Natural killer cell treated with Interleukin-12 subunit alpha and Interleukin-12 subunit beta and Interleukin-15 and Interleukin-18, amount 100 ng/mL, for 72 hours (primary cell): ENCODE measurements around the gene ENTPD1. TPM values are rescaled to one million over a fixed set of nuclear protein-coding genes. Genes with fewer than 3 reads are reported as not detected.
"Not testable (repeated sequence)": the region's sequence is repeated elsewhere in the genome, so short reads cannot be mapped to it uniquely, and the experiment has no call there.

Experiments
- ATAC-seq, 2 donors: fragments of 150-1000 bp; cut with Tn5 transposase in 1 of 2; sonication (Bioruptor Pico), chemical (Tn5 transposase) in 1 of 2; 2 replicates each; pipeline ENCODE4 v1.10.0; 2021
- DNase-seq: peaks from one replicate; pipeline ENCODE4 v3.0.0; 2022; ENCODE audit warnings: low spot score
- H3K27ac Mint-ChIP-seq, 2 donors: 1 replicate in 1 of 2; 2 replicates in 1 of 2; pipeline ENCODE4 v1.8.0; 2022; ENCODE audit warnings: mixed read lengths in 2 of 2, mild to moderate bottlenecking in 1 of 2, moderate library complexity in 1 of 2
- H3K27me3 Mint-ChIP-seq, 2 donors: 1 replicate in 1 of 2; 2 replicates in 1 of 2; pipeline ENCODE4 v1.8.0; 2022; ENCODE audit warnings: mixed read lengths in 2 of 2
- H3K36me3 Mint-ChIP-seq: one replicate; pipeline ENCODE4 v1.8.0; 2022; ENCODE audit warnings: mixed read lengths
- H3K4me1 Mint-ChIP-seq, 2 donors: 1 replicate in 1 of 2; 2 replicates in 1 of 2; pipeline ENCODE4 v1.8.0; 2022; ENCODE audit warnings: low read depth in 2 of 2, mixed read lengths in 2 of 2, mild to moderate bottlenecking in 1 of 2
- H3K4me3 Mint-ChIP-seq: one replicate; pipeline ENCODE4 v1.8.0; 2022; ENCODE audit warnings: mixed read lengths
- H3K9me3 Mint-ChIP-seq: 2 replicates; pipeline ENCODE4 v1.8.0; 2022; ENCODE audit warnings: mixed read lengths
- total RNA-seq, 2 donors: library from RNA; stranded (reverse); gene quantifications; one replicate each; pipeline ENCODE4 v1.2.3, GENCODE V29; 2022

ENTPD1 gene
- total RNA-seq, 2 donors from 2014 or later, result 56.4 to 111 TPM

DNA sequence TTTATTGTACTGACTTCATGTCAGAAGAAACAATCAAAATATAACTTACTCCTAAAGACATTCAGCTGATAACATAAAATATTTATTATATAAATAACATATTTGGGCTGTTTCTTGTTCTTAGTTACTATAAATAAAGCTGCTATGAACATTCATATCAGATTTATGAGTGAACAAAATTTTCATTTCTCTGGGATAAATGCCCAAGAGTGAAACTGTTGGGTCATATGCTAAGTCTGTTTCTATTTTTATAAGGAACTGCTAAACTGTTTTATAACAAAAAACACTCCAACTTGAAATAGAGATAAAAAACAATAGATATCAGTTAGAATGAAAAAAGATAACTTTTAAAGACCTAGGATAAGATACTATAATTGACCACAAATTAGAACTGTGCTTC, 125.4 kb downstream of the ENTPD1 start:
- Mint-ChIP-seq H3K4me1 (peaks cover 0 to 5% of the 10 kb centered on the region in 2 donors), H3K27me3 (no peaks in the 10 kb centered on the region), H3K4me3 (no peak overlapping the region), H3K9me3 (no peaks in the 10 kb centered on the region), H3K27ac (no peak overlapping the region), H3K36me3 (no peaks in the 10 kb centered on the region)
- ATAC-seq (no peak), DNase-seq (no peak)

GRCh38 chr10:95889830-95890229, 133.9 kb downstream of the ENTPD1 start:
- Mint-ChIP-seq H3K9me3 (no peaks in the 10 kb centered on the region), H3K4me1 (peaks cover 4 to 5% of the 10 kb centered on the region in 2 donors), H3K4me3 (no peak overlapping the region), H3K27ac (no peak overlapping the region), H3K36me3 (peaks cover 23% of the 10 kb centered on the region), H3K27me3 (no peaks in the 10 kb centered on the region)
- DNase-seq (no peak), ATAC-seq (no peak)

DNA sequence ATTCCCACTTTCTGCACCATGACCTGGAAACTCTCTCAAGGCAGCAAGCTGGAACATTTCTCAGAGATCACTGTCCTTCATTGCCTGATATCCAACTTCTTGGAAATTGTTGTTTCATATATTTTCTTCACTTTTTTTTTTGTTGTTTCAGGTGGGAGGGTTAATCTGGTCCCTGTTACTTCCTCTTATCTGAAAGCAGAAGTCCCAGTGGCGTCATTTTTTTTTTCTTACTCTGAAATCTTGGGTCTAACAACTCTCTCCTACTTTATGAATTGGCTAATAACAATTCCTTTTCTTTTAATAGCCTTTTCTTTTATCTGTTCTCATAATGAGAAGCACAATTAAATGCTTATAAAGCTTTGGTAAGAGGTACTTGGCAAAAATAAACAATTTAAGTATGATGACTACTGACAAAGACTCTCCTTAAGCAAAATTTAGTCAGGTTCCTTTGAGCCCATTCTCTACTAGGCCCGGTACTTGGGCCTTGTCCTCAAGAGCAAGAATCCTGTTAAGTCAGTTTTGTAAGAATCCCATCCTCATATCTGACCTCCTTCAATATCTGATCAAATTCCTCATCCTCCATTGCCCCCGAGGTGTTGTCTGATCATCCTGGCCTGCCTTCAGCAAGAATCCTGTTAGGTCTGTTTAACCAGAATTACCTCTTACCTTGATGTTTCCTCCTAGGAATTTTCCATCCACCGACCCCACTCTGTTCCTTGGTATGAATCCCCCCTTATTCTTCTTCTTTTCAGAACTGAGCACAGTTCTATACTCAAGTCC, 140.3 kb downstream of the ENTPD1 start:
- no peak for DNase-seq
- Mint-ChIP-seq H3K4me1 (no peaks in the 10 kb centered on the region), H3K27me3 (no peaks in the 10 kb centered on the region), H3K27ac (no peak overlapping the region), H3K36me3 (peaks cover 33% of the 10 kb centered on the region), H3K4me3 (no peak overlapping the region), H3K9me3 (no peaks in the 10 kb centered on the region)
- ATAC-seq, result no peak

DNA sequence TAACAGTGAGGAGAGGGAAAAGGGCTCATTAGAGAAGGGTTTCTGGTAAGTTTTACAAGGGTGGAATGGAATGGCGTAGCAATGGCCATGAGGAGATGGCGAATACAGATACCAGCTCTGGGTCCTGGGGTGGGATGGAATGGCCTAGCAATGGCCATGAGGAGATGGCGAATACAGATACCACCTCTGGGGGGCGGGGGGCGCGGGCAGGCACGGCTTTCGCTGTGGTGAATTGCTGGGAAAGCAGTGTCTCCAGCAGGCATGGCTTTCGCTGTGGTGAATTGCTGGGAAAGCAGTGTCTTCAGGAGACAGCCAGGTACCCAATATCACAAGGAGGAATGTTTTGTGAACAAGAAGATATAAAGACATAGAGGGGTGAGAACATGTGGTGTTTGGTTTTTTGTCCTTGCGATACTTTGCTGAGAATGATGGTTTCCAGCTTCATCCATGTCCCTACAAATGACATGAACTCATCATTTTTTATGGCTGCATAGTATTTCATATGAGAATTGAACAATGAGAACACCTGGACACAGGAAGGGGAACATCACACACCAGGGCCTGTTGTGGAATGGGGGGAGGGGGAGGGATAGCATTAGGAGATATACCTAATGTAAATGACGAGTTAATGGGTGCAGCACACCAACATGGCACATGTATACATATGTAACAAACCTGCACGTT, 150.1 kb downstream of the ENTPD1 start:
- H3K27me3 Mint-ChIP-seq, H3K36me3 Mint-ChIP-seq, DNase-seq, ATAC-seq, H3K9me3 Mint-ChIP-seq, H3K27ac Mint-ChIP-seq: not testable (repeated sequence)
- peaks cover 9 to 12% of the 10 kb centered on the region in 2 donors for H3K4me1 Mint-ChIP-seq
- peak overlapping the region; percentile 80 for H3K4me3 Mint-ChIP-seq

DNA sequence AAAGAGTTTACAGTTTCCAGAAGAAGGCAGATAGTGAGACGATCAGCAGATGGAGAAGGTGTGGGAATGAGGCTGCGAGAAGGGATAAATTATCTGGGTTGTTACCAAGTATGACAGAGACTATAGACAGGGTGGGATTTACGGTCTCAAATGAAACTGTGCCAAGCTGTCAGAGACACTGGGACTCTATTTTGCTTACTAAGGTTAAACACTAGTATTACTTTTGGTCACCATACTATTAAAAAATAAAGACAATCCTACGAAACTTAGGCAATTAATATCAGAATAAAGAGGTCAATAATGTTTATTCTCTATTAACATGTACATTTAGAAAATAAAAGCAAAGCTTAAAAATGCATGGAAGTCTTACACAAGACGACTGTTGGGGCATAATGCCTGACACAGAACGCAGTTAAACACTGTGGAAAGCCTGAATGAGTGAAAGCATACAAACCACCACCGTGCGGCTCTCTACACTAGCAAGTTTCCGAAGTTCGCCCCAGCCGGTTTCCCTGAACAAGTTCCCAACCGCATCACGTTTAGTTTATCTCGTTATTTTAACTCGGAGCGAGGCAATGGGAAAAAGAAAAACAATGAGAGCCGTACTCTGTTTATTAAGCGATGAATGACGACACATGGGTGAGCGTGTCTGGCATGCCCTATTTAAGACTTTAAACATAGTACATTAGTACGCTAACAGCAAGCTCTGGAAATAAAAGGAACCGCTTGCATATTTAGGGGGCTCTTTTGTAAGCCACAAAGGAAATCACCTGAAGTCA, 150.9 kb downstream of the ENTPD1 start:
- Mint-ChIP-seq H3K4me3 (peak overlapping the region; percentile 80), H3K9me3 (no peaks in the 10 kb centered on the region), H3K4me1 (peaks cover 9 to 12% of the 10 kb centered on the region in 2 donors), H3K27me3 (peaks cover 6 to 7% of the 10 kb centered on the region in 2 donors), H3K36me3 (no peaks in the 10 kb centered on the region), H3K27ac (peak overlapping the region in 1 of 2 donors; percentile 67)
- peak; percentile 63 for DNase-seq
- ATAC-seq, result peak; percentile 49 to 55

GRCh38 chr10:95907456-95908253, 151.7 kb downstream of the ENTPD1 start, which contains the start of gene CC2D2B:
Gene CC2D2B (plus strand): TSS chr10:95907975. CDS start chr10:95911324, 3,349 bp downstream.
- ATAC-seq (peak; percentile 96), DNase-seq (peak; percentile 81)
- H3K4me1 Mint-ChIP-seq, result peaks cover 9 to 12% of the 10 kb centered on the region in 2 donors
- no peaks in the 10 kb centered on the region for H3K9me3 Mint-ChIP-seq
- H3K27ac Mint-ChIP-seq, result peak within 1 kb of the TSS; percentile 63 to 67
- H3K36me3 Mint-ChIP-seq, result no peaks in the 10 kb centered on the region
- H3K4me3 Mint-ChIP-seq, result peak within 1 kb of the TSS; percentile 80
- H3K27me3 Mint-ChIP-seq, result peaks cover 7 to 13% of the 10 kb centered on the region in 2 donors

DNA sequence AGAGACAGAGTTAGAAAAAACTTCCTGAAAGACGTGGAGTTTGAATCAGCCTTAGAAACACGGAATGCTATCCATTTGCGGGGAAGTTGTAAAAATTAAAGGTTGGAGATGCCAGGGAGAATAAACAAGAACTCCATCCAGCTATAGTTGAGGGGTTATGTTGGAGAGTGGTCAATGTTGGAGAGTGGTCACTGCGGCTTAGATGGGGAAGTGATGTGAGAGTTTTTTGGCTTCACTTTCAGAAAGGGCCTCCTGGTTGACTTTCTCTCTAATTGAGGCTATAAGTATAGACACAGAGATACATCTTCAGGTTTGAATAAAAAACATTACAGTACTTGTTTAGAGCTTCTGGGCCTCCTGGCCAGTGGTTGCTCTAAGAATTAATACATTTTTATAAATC, 152.5 kb downstream of the ENTPD1 start:
- Mint-ChIP-seq H3K4me1 (peaks cover 9 to 12% of the 10 kb centered on the region in 2 donors), H3K36me3 (no peaks in the 10 kb centered on the region), H3K27me3 (peaks cover 13 to 19% of the 10 kb centered on the region in 2 donors), H3K4me3 (peak overlapping the region; percentile 80), H3K27ac (no peak overlapping the region), H3K9me3 (no peaks in the 10 kb centered on the region)
- DNase-seq (no peak), ATAC-seq (no peak)

- H3K27me3 Mint-ChIP-seq, result peaks cover 24 to 30% of the 10 kb centered on the region in 2 donors
- H3K36me3 Mint-ChIP-seq, result no peaks in the 10 kb centered on the region
- ATAC-seq (no peak), DNase-seq (no peak)
- no peaks in the 10 kb centered on the region for H3K9me3 Mint-ChIP-seq
- peaks cover 9 to 12% of the 10 kb centered on the region in 2 donors for H3K4me1 Mint-ChIP-seq
- no peak overlapping the region for H3K27ac Mint-ChIP-seq
- H3K4me3 Mint-ChIP-seq, result no peak overlapping the region
Observed at GRCh38 chr10:95909561-95909960, 153.6 kb downstream of the ENTPD1 start.

GRCh38 chr10:95916039-95916438, 160.1 kb downstream of the ENTPD1 start:
- H3K27me3 Mint-ChIP-seq, result peaks cover 32 to 62% of the 10 kb centered on the region in 2 donors
- not testable (repeated sequence) for H3K36me3 Mint-ChIP-seq, DNase-seq, H3K9me3 Mint-ChIP-seq, ATAC-seq, H3K4me1 Mint-ChIP-seq, H3K4me3 Mint-ChIP-seq, H3K27ac Mint-ChIP-seq

Other genes starting within 250 kb of the ENTPD1 start
- gene SORBS1, start 194.8 kb upstream of the ENTPD1 start, total RNA-seq, result 1 to 10 TPM; 1.4 to 1.6 TPM
- gene ALDH18A1, start 99.5 kb upstream of the ENTPD1 start, total RNA-seq, result 10 to 100 TPM; 87.0 to 91.1 TPM
- 10 to 100 TPM; 17.5 to 52.0 TPM for gene TCTN3, start 62.2 kb upstream of the ENTPD1 start, total RNA-seq
- gene CC2D2B, start 151.8 kb downstream of the ENTPD1 start, total RNA-seq, result 1 to 10 TPM in 1 of 2 donors, under 1 TPM in 1; 0.57 to 1.2 TPM